Fibroblast of pulmonary artery (primary cell): Measurements from ENCODE around the gene KCNQ5.

ENCODE experiments used
- DNase-seq: peaks from one replicate; pipeline ENCODE4 v3.0.0-alpha.2; 2010; ENCODE audit warnings: low read depth
- H3K4me3 ChIP-seq: replicated peaks from 2 replicates; pipeline ENCODE4 v1.5.1; 2011; ENCODE audit warnings: low read depth, mild to moderate bottlenecking, control low read depth, low read length, moderate library complexity
- CTCF ChIP-seq: IDR thresholded peaks from 2 replicates; pipeline ENCODE4 v1.5.1; 2011; ENCODE audit warnings: mild to moderate bottlenecking, control low read depth, low read length, inconsistent platforms; ENCODE audit errors: missing control alignments

The KCNQ5 gene

GRCh38 chr6:72738091-72738490 is 116.2 kb downstream of the KCNQ5 start:
- DNase-seq, result no peak
- H3K4me3 ChIP-seq, result no peak overlapping the region
- TF ChIP-seq CTCF, result no peak

- DNase-seq, result no peak
- H3K4me3 ChIP-seq, result no peak overlapping the region
- TF ChIP-seq CTCF, result no peak
These were observed 117.5 kb downstream of the KCNQ5 start for GRCh38 chr6:72739368-72739779.

- no peak for DNase-seq
- no peak for TF ChIP-seq CTCF
- no peak overlapping the region for H3K4me3 ChIP-seq
These were observed 118.3 kb downstream of the KCNQ5 start for GRCh38 chr6:72740135-72740534.

- TF ChIP-seq CTCF, result no peak
- DNase-seq, result no peak
- no peak overlapping the region for H3K4me3 ChIP-seq
These were observed 119.2 kb downstream of the KCNQ5 start for GRCh38 chr6:72741083-72741482.

- H3K4me3 ChIP-seq, result no peak overlapping the region
- no peak for TF ChIP-seq CTCF
- DNase-seq, result no peak
These were observed 120.3 kb downstream of the KCNQ5 start for GRCh38 chr6:72742001-72742673.

- peak; percentile 23 for DNase-seq
- no peak overlapping the region for H3K4me3 ChIP-seq
- no peak for TF ChIP-seq CTCF
These were observed 124.4 kb downstream of the KCNQ5 start for GRCh38 chr6:72746276-72746675.

- no peak overlapping the region for H3K4me3 ChIP-seq
- DNase-seq, result peak; percentile 78
- no peak for TF ChIP-seq CTCF
These were observed 126.9 kb downstream of the KCNQ5 start for GRCh38 chr6:72748759-72749158.
